Right lung (tissue), 5 donors: ENCODE results near the gene UBP1. TPM values are rescaled to one million over a fixed set of nuclear protein-coding genes. Genes with fewer than 3 reads are reported as not detected.

Experiments
- polyA plus RNA-seq, 5 donors: library from polyadenylated mRNA; unstranded; fragments of 120-200 nt; gene quantifications; one replicate each; pipeline versions ENCODE4 v1.2.1 to v1.2.3, GENCODE V29; 2013; ENCODE audit warnings: inconsistent platforms in 1 of 5, low replicate concordance in 1 of 5; ENCODE audit not compliant: insufficient read length in 5 of 5, insufficient read depth in 1 of 5

UBP1 gene
- polyA plus RNA-seq, 5 donors: 98.3 to 143 (median 131) TPM

Other genes with a start within 250 kb of the UBP1 start
- gene SUSD5, start 221.6 kb downstream of the UBP1 start, polyA plus RNA-seq: 1 to 10 TPM; 2.8 to 3.7 (median 3.4) TPM
- gene FBXL2, start 163.0 kb downstream of the UBP1 start, polyA plus RNA-seq: 10 to 100 TPM; 24.7 to 34.0 (median 32.7) TPM